Activated CD8-positive, alpha-beta T cell treated with anti-CD3 and anti-CD28 coated beads for 36 hours (primary cell): ENCODE data around the gene ZNRF3. TPM values are rescaled to one million over a fixed set of nuclear protein-coding genes. Genes with fewer than 3 reads are reported as not detected.

Experiments used
- ATAC-seq: fragments of 200-7000 bp; cut with Tn5 transposase; one replicate; pipeline ENCODE4 v1.10.0; 2021; ENCODE audit warnings: mild to moderate bottlenecking, moderate library complexity
- CTCF ChIA-PET: fragments of 350-600 bp; sonication (Branson Sonifier 250); formaldehyde crosslinking; loops from one replicate; lab custom pipeline; 2021; ENCODE audit warnings: antibody characterized with exemption; lab: Charles Lee
- POLR2A ChIA-PET: fragments of 350-600 bp; sonication (Branson Sonifier 250); formaldehyde crosslinking; loops from one replicate; lab custom pipeline; 2021; ENCODE audit warnings: antibody characterized with exemption; lab: Charles Lee
- DNase-seq: peaks from one replicate; pipeline ENCODE4 v3.0.0-alpha.2; 2020
- H3K27ac Mint-ChIP-seq: one replicate; pipeline ENCODE4 v1.8.0; 2021; ENCODE audit warnings: mild to moderate bottlenecking, mixed read lengths
- H3K27me3 Mint-ChIP-seq: one replicate; pipeline ENCODE4 v1.8.0; 2021; ENCODE audit warnings: mixed read lengths
- H3K36me3 Mint-ChIP-seq: one replicate; pipeline ENCODE4 v1.8.0; 2021; ENCODE audit warnings: low read depth, mixed read lengths
- H3K4me1 Mint-ChIP-seq: one replicate; pipeline ENCODE4 v1.8.0; 2021; ENCODE audit warnings: low read depth, mixed read lengths
- H3K4me3 Mint-ChIP-seq: one replicate; pipeline ENCODE4 v1.8.0; 2021; ENCODE audit warnings: mild to moderate bottlenecking, moderate library complexity, mixed read lengths
- H3K9me3 Mint-ChIP-seq: one replicate; pipeline ENCODE4 v1.8.0; 2021; ENCODE audit warnings: mixed read lengths
- CTCF ChIP-seq: fragments of 200-600 bp; IDR thresholded peaks from one replicate; pipeline ENCODE4 v1.8.0; 2022; ENCODE audit warnings: antibody characterized with exemption, mild to moderate bottlenecking
- intact Hi-C: fragments of 100-400 bp; cut with micrococcal nuclease; formaldehyde crosslinking; loops from one replicate; pipeline ENCODE4 v1.10.0; 2022
- total RNA-seq, 2 experiments: library from RNA; stranded (reverse); gene quantifications; one replicate each; pipeline ENCODE4 v1.2.3, GENCODE V29; 2021

The ZNRF3 gene
- total RNA-seq, 2 experiments from 2014 or later, result 2.0 to 2.5 TPM

- intact Hi-C loops, result loop anchor here (1.0 kb wide), 1 partner anchor 185 kb away; no protein-coding TSS in a partner anchor
- Mint-ChIP-seq H3K27me3 (peaks cover 2% of the 10 kb centered on the region), H3K4me1 (no peaks in the 10 kb centered on the region), H3K36me3 (no peaks in the 10 kb centered on the region), H3K27ac (no peak overlapping the region), H3K9me3 (no peaks in the 10 kb centered on the region), H3K4me3 (no peak overlapping the region)
- ChIA-PET CTCF (interaction anchor here (0.7 to 8.1 kb wide), 55 partner anchors 9 to 440 kb away, joined by 3 to 109 read pairs (median 4); no protein-coding TSS in a partner anchor), POLR2A (interaction anchor here (1.0 kb wide), 1 partner anchor 163 kb away, joined by 3 read pairs; no protein-coding TSS in a partner anchor)
- ATAC-seq, result peak; percentile 75
- TF ChIP-seq CTCF, result peak; percentile 96
- DNase-seq, result peak; percentile 77
Measured at GRCh38 chr22:29040385-29041275, 157.3 kb downstream of the ZNRF3 start.

- Mint-ChIP-seq H3K9me3 (no peaks in the 10 kb centered on the region), H3K27ac (no peak overlapping the region), H3K4me1 (no peaks in the 10 kb centered on the region), H3K36me3 (peaks cover under 1% of the 10 kb centered on the region), H3K27me3 (peaks cover 2% of the 10 kb centered on the region), H3K4me3 (no peak overlapping the region)
- no peak for ATAC-seq
- TF ChIP-seq CTCF, result no peak
- intact Hi-C loops, result no loop called here
- DNase-seq, result no peak
- ChIA-PET POLR2A (no interaction called here), CTCF (interaction anchor here (0.9 to 8.1 kb wide), 35 partner anchors 8 to 441 kb away, joined by 3 to 109 read pairs (median 5); no protein-coding TSS in a partner anchor)
Measured at GRCh38 chr22:29041408-29041807, 158.0 kb downstream of the ZNRF3 start.

GRCh38 chr22:29043906-29044575 lies 160.7 kb downstream of the ZNRF3 start:
- DNase-seq (no peak), ATAC-seq (no peak)
- Mint-ChIP-seq H3K36me3 (peaks cover 4% of the 10 kb centered on the region), H3K9me3 (no peaks in the 10 kb centered on the region), H3K4me1 (no peaks in the 10 kb centered on the region), H3K27ac (no peak overlapping the region), H3K27me3 (peaks cover 2% of the 10 kb centered on the region), H3K4me3 (no peak overlapping the region)
- intact Hi-C loops, result no loop called here
- ChIA-PET POLR2A (no interaction called here), CTCF (interaction anchor here (0.6 to 8.1 kb wide), 3 partner anchors 110 to 202 kb away, joined by 3 to 109 read pairs (median 4); no protein-coding TSS in a partner anchor)
- TF ChIP-seq CTCF, result no peak

- ATAC-seq (no peak), DNase-seq (no peak)
- POLR2A ChIA-PET, result no interaction called here
- H3K27me3 Mint-ChIP-seq, result peaks cover 2% of the 10 kb centered on the region
- no peaks in the 10 kb centered on the region for H3K9me3 Mint-ChIP-seq
- CTCF ChIA-PET, result interaction anchor here (8.1 kb wide), 1 partner anchor 188 kb away, joined by 109 read pairs; no protein-coding TSS in a partner anchor
- H3K36me3 Mint-ChIP-seq, result peaks cover 7% of the 10 kb centered on the region
- no peak for TF ChIP-seq CTCF
- H3K4me3 Mint-ChIP-seq, result no peak overlapping the region
- intact Hi-C loops, result no loop called here
- H3K27ac Mint-ChIP-seq, result no peak overlapping the region
- H3K4me1 Mint-ChIP-seq, result no peaks in the 10 kb centered on the region
Measured at GRCh38 chr22:29044657-29045176, 161.3 kb downstream of the ZNRF3 start.
